Measurements from ENCODE around the gene CA10.

GRCh38 chr17:51687887-51688286 lies 470.6 kb downstream of the CA10 start:
- no peak for TF ChIP-seq POLR2A (IDR thresholded peaks at IDR 0.05; ENCODE audit: low read depth)
- no peak for TF ChIP-seq CTCF (IDR thresholded peaks at IDR 0.05)
- no peak for TF ChIP-seq POLR2AphosphoS5 (IDR thresholded peaks at IDR 0.05)
